ENCODE measurements around the gene ZMYND12. TPM values are rescaled to one million over a fixed set of nuclear protein-coding genes. Genes with fewer than 3 reads are reported as not detected.

ZMYND12 gene
- polyA plus RNA-seq, 1 donor: 0.37 TPM

GRCh38 chr1:42392967-42393848, 62.6 kb downstream of the ZMYND12 start:
- no peak for DNase-seq (ENCODE audit: low read depth)

DNA sequence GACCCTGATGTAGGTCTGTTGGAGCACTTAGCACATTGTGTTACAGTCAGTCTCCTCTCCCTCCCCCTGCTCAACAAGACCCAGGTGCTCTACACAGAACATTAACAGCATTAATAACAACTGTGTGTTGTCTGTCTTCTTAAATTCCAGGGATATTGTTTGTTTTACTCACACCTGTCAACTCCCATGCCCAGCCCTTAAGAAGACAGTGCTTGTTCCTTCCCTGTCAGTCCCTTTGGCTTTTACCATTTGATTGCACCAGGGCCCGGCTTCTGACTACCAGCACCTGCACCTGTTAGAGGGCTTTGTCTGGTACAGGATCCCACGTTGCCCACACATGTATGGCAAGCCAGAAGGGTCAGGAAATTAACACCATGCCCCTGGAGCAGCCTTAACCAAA, 63.6 kb downstream of the ZMYND12 start:
- no peak for DNase-seq (ENCODE audit: low read depth)

- DNase-seq (ENCODE audit: low read depth): no peak
These were observed 69.8 kb downstream of the ZMYND12 start for GRCh38 chr1:42386051-42386450.

DNA sequence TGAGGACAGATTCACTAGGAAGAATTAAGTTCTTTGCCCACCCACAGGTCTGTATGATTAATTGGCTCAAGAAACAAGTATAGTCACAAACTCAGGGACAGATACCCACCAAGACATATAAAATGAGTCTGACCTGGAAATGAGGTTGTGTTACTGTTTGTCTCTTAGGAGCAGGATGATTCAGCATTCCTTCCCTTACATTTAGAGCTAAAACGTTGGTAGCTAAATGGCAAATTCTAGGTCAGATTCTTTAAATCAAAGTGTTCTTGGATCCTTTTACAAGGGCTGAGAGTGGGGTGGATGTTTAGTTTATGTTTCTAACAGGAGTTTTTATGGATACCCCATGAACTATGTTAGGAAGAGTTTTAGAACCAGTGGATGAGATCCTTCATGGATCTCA, 70.5 kb downstream of the ZMYND12 start:
- DNase-seq (ENCODE audit: low read depth): no peak

DNA sequence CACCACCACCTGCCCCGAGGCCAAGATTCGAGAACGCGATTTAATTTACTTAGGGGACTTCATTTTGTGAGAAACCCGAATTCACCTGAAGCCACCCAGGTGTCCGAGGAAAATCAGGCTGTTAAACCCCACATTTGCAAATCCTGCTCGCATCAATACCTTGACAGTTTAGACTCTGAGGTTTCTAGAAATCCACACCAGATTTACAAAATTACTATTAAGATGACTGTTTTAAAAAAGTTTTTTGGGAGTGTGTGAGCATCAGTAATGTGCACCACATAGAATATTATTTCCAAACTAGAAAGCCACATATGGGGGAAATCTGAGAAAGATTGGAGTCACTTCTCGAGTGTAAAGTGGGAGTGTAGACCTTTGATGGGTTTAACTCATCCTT, 74.5 kb downstream of the ZMYND12 start:
- no peak for DNase-seq (ENCODE audit: low read depth)

DNA sequence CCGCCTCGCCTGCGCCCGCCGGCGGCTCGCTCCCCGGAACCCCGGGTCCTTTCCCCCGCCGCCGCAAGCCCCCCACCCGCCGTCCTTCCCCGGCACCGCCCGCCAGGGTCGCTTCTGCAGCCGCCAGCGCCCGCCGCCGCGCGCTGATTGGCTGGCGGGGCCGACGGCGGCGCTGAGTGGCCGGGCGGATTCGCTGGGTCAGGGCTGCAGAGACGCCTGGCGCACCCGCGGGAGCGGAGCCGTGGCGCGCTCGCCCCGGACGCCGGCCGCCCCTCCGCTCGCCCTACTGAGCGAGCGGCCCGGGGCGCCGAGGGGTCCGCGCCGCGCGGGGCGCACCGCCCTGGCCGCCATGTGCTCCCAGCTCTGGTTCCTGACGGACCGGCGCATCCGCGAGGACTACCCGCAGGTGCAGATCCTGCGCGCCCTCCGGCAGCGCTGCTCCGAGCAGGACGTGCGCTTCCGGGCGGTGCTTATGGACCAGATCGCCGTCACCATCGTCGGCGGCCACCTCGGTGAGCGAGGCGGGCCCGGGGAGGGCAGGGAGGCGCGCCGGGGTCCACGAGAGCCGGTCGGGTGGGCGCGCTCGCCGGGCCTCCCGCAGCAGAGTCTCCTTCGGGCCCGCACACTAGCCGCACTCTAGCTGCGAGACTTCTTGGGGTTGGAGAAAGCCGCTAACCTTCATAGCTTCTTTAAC, 75.1 kb downstream of the ZMYND12 start, which contains the start of gene RIMKLA:
Gene RIMKLA (plus strand): TSS at position 207 of the 694 bp plus-strand sequence. CDS start 143 bp downstream, at position 350.
- DNase-seq (ENCODE audit: low read depth): no peak

Other genes starting within 250 kb of the ZMYND12 start
- 37.8 TPM for gene FOXJ3, start 120.8 kb downstream of the ZMYND12 start, polyA plus RNA-seq (ENCODE audit: insufficient read length)
- 0.89 TPM for gene RIMKLA, start 75.2 kb downstream of the ZMYND12 start, polyA plus RNA-seq (ENCODE audit: insufficient read length)
- 33.1 TPM for gene PPCS, start 521 bp upstream of the ZMYND12 start, polyA plus RNA-seq (ENCODE audit: insufficient read length)
- gene CCDC30, start 7.3 kb upstream of the ZMYND12 start, polyA plus RNA-seq (ENCODE audit: insufficient read length): 2.3 TPM
- gene PPIH, start 202.4 kb upstream of the ZMYND12 start, polyA plus RNA-seq (ENCODE audit: insufficient read length): 37.9 TPM
- gene YBX1, start 226.4 kb upstream of the ZMYND12 start, polyA plus RNA-seq (ENCODE audit: insufficient read length): 921 TPM

Data from forelimb muscle (tissue), 1 donor.